Esophagus squamous epithelium (tissue), 5 donors: Measurements from ENCODE around the gene CRYAA. TPM values are rescaled to one million over a fixed set of nuclear protein-coding genes. Genes with fewer than 3 reads are reported as not detected.

Source experiments
- DNase-seq: peaks from one replicate; lab custom pipeline; 2025; lab: John Stamatoyannopoulos, UW
- H3K27ac ChIP-seq, 4 donors: fragments of 200-600 bp; sonication (generic); one replicate each; pipeline ENCODE4 v1.5.1; 2016 to 2019; ENCODE audit warnings: mild to moderate bottlenecking in 1 of 4
- H3K27me3 ChIP-seq, 4 donors: fragments of 200-600 bp; sonication (generic); 1 replicate in 3 of 4; 2 replicates in 1 of 4; pipeline versions ENCODE4 v1.5.1 to v1.6.0; 2017 to 2021; ENCODE audit warnings: antibody characterized with exemption in 1 of 4
- H3K36me3 ChIP-seq, 3 donors: fragments of 200-600 bp; sonication (generic); one replicate each; pipeline ENCODE4 v1.5.1; 2016 to 2019
- H3K4me1 ChIP-seq, 3 donors: fragments of 200-600 bp; sonication (generic); one replicate each; pipeline ENCODE4 v1.5.1; 2017 to 2019
- H3K4me3 ChIP-seq, 4 donors: fragments of 200-600 bp; sonication (generic); 1 replicate in 3 of 4; 2 replicates in 1 of 4; pipeline ENCODE4 v1.5.1; 2016 to 2019; ENCODE audit warnings: mild to moderate bottlenecking in 2 of 4, moderate library complexity in 1 of 4
- H3K9me3 ChIP-seq, 3 donors: fragments of 200-600 bp; sonication (generic); one replicate each; pipeline ENCODE4 v1.5.1; 2016 to 2019
- CTCF ChIP-seq, 6 experiments: fragments of 450-650 bp in 4 of 6; fragments of 200-600 bp in 2 of 6; sonication (generic) in 2 of 6; IDR thresholded peaks; one replicate each; pipeline ENCODE4 v1.5.1; 2016 to 2019; ENCODE audit warnings: antibody characterized with exemption in 6 of 6, mild to moderate bottlenecking in 4 of 6, moderate library complexity in 4 of 6
- POLR2A ChIP-seq, 4 donors: fragments of 450-650 bp; IDR thresholded peaks; one replicate each; pipeline ENCODE4 v1.6.1; 2017; ENCODE audit warnings: antibody characterized with exemption in 4 of 4, mild to moderate bottlenecking in 4 of 4, moderate library complexity in 3 of 4
- WGBS, 2 donors: methylation state at CpG; one replicate each; pipeline ENCODE4 v1.1.5; 2018; 5-methylcytosine and 5-hydroxymethylcytosine counted together
- intact Hi-C: fragments of 100-400 bp; cut with DNase I; formaldehyde crosslinking; loops from one replicate; pipeline ENCODE4 v1.15.0; 2022
- total RNA-seq, 4 donors: library from RNA; depleted of rRNA; stranded (reverse); fragments of >200 nt; gene quantifications; one replicate each; pipeline ENCODE4 v1.1.0, GENCODE V29; 2016
- donor health status: DM: yes; HTN: yes; CAD: no.

CRYAA gene
- total RNA-seq, 4 donors from 2014 or later = not detected

- Histone ChIP-seq H3K36me3 (no peaks in the 10 kb centered on the region), H3K4me3 (no peak overlapping the region), H3K27me3 (peaks cover 0 to 60% (median 0%) of the 10 kb centered on the region in 4 donors), H3K4me1 (peaks cover 0 to 12% (median 9%) of the 10 kb centered on the region in 3 donors), H3K9me3 (no peaks in the 10 kb centered on the region), H3K27ac (no peak overlapping the region)
- WGBS, 2 donors = 38 to 71% methylated on average over 1 to 5 of the region's 7 CpGs
- TF ChIP-seq POLR2A (IDR thresholded peaks at IDR 0.05) (no peak), CTCF (IDR thresholded peaks at IDR 0.05) (no peak)
- intact Hi-C loops = no loop called here
- DNase-seq = no peak
These were observed 41.8 kb downstream of the CRYAA start for GRCh38 chr21:43210454-43211071.

- DNase-seq = no peak
- TF ChIP-seq CTCF (IDR thresholded peaks at IDR 0.05) (peak in 5 of 6 experiments; percentile 5 to 38 (median 16)), POLR2A (IDR thresholded peaks at IDR 0.05) (no peak)
- no peak overlapping the region for H3K27ac ChIP-seq
- no peaks in the 10 kb centered on the region for H3K36me3 ChIP-seq
- peaks cover 0 to 58% (median 0%) of the 10 kb centered on the region in 4 donors for H3K27me3 ChIP-seq
- no peak overlapping the region for H3K4me3 ChIP-seq
- 36 to 63% methylated on average over 7 of the region's 21 CpGs for WGBS, 2 donors
- intact Hi-C loops = no loop called here
- H3K4me1 ChIP-seq = peaks cover 0 to 12% (median 9%) of the 10 kb centered on the region in 3 donors
- H3K9me3 ChIP-seq = no peaks in the 10 kb centered on the region
These were observed 42.4 kb downstream of the CRYAA start for GRCh38 chr21:43211072-43211759.

- no peak overlapping the region for H3K4me3 ChIP-seq
- intact Hi-C loops = no loop called here
- TF ChIP-seq CTCF (IDR thresholded peaks at IDR 0.05) = no peak
- TF ChIP-seq POLR2A (IDR thresholded peaks at IDR 0.05) = no peak
- DNase-seq = no peak
- no peaks in the 10 kb centered on the region for H3K36me3 ChIP-seq
- WGBS, 2 donors = 28 to 35% methylated on average over 5 of the region's 7 CpGs
- peaks cover 0 to 12% (median 9%) of the 10 kb centered on the region in 3 donors for H3K4me1 ChIP-seq
- H3K27me3 ChIP-seq = peaks cover 0 to 53% (median 0%) of the 10 kb centered on the region in 4 donors
- H3K9me3 ChIP-seq = no peaks in the 10 kb centered on the region
- H3K27ac ChIP-seq = no peak overlapping the region
These were observed 42.9 kb downstream of the CRYAA start for GRCh38 chr21:43211760-43212115.

Other genes starting within 250 kb of the CRYAA start
- gene ERVH48-1, start 243.4 kb upstream of the CRYAA start, total RNA-seq = under 1 TPM in 1 of 4 donors, not detected in 3; 0.19 TPM
- 10 to 100 TPM in 2 of 4 donors, 1 to 10 TPM in 2; 7.7 to 19.6 (median 9.5) TPM for gene PKNOX1, start 194.4 kb upstream of the CRYAA start, total RNA-seq
- gene CBS, start 93.2 kb upstream of the CRYAA start, total RNA-seq = 10 to 100 TPM in 1 of 4 donors, 1 to 10 TPM in 2, not detected in 1; 1.1 to 15.8 (median 7.1) TPM
- gene U2AF1, start 61.4 kb upstream of the CRYAA start, total RNA-seq = 10 to 100 TPM; 28.4 to 48.9 (median 36.8) TPM